LHCN-M2 (cell line): ENCODE results near the gene ANKEF1. TPM values are rescaled to one million over a fixed set of nuclear protein-coding genes. Genes with fewer than 3 reads are reported as not detected.
A peak's percentile ranks its signal among the peaks of the same experiment; 100 is the strongest.

Source experiments
- DNase-seq: peaks from one replicate; pipeline ENCODE4 v3.0.0-alpha.2; 2012; ENCODE audit warnings: low read depth
- total RNA-seq: library from RNA; depleted of rRNA; stranded (reverse); fragments of >200 nt; gene quantifications from 2 replicates; pipeline ENCODE4 v1.2.3, GENCODE V29; 2014; rRNA removed

ANKEF1 gene
- total RNA-seq, 1 experiment from 2014 or later = 0.23 TPM

GRCh38 chr20:10080574-10080973 lies 45.8 kb downstream of the ANKEF1 start:
- DNase-seq = no peak

GRCh38 chr20:10089871-10090587 lies 55.2 kb downstream of the ANKEF1 start:
- DNase-seq = no peak

- peak; percentile 47 for DNase-seq
Measured at GRCh38 chr20:10090588-10091166, 55.9 kb downstream of the ANKEF1 start.

- peak; percentile 70 for DNase-seq
Measured at GRCh38 chr20:10093087-10093591, 58.4 kb downstream of the ANKEF1 start.

GRCh38 chr20:10094566-10095173 lies 59.9 kb downstream of the ANKEF1 start:
- DNase-seq = no peak

- DNase-seq = no peak
Measured at GRCh38 chr20:10096790-10097189, 62.0 kb downstream of the ANKEF1 start.

- DNase-seq = no peak
Measured at GRCh38 chr20:10105046-10105445, 70.3 kb downstream of the ANKEF1 start.

Other genes starting within 250 kb of the ANKEF1 start
- gene PAK5, start 195.9 kb upstream of the ANKEF1 start, total RNA-seq = not detected in 2 replicates
- 0.58 and 1.1 TPM in 2 replicates for gene SNAP25, start 183.8 kb downstream of the ANKEF1 start, total RNA-seq